Germinal center (tissue), 1 donor: Measurements from ENCODE around the gene LRRC46.

Experiments
- DNase-seq: peaks from one replicate; pipeline ENCODE4 v3.0.0; 2012; ENCODE audit warnings: mixed read lengths, low spot score

Gene LRRC46, protein sequence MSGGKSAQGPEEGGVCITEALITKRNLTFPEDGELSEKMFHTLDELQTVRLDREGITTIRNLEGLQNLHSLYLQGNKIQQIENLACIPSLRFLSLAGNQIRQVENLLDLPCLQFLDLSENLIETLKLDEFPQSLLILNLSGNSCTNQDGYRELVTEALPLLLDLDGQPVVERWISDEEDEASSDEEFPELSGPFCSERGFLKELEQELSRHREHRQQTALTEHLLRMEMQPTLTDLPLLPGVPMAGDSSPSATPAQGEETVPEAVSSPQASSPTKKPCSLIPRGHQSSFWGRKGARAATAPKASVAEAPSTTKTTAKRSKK

DNA sequence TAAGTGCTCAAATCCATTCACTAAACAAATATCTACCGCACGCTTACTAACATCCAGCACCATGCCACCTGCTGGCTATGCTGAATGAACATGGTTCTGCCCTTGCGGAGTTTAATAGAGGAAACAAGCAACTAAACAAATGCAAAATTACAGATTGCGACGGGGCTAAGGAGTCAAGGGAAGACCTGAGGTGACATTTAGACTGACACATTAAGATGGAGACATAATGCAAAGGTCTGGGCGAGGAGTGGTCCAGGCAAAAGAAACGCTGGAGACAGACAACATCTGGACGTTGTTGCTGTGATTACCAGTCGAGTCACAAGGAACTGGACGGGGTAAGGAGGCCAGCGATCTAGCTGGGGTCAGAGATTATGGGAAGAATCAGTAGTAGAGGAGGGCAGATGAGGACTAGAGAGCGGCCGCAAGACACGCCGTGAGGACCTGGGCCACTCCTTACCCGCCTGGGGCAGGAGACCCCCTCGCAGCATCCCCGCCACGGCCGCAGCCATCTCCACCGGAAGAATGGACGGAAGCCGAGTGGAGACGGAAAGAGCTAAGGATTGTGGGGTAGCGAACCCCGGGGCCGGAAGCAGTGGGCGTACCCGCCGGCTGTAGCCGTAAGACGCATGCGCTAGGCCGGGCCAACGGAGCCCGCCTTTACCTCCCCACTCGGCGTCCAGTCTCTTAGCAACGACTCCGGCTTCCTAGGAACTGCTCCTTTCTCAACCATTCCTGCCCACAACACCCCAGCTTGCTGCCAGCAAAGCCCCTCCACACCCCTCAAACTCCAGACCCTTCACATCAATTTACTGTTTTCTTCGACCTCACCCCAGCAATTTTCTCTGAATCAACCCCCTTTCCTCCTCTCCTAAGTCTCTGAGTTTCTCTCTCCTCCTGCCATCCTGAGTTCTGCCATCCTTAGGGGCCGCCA lies at the start of gene LRRC46, which contains the start of gene MRPL10:
LRRC46 (plus strand) TSS at position 668 of the 931 bp plus-strand sequence. CDS start 320 bp downstream, outside the sequence.
MRPL10 (minus strand) TSS at position 539 of the 931 bp plus-strand sequence; CDS start at position 509, 30 bp downstream.
- DNase-seq: peak; percentile 97

DNA sequence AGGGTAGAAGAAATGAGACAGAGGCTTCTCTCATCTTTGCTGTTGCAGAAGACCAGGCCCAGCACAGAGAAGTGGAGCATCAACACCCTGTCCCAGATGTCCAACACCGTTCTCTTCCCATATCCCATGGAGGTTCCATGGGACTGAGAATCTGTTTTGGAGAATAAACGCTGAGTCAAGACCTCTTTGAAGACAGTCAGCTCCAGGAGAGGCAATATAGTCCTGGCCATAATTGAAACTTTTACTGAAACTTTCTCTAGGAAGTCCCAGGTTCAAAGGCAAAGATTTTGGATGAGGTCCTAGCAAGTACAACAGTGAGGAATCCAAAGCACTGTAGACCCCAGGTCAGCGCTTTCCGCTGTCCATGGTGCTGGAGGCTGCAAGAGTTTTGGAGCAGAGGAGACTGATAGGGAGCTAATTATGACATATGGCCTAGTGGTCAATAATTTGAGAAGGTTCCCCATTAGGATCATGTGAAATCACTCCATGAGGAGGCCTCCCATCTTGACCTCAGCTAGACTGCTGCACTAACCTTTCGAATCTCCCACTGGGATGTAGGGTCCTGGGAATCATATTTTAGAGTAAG lies 45.8 kb upstream of the LRRC46 start:
- no peak for DNase-seq

DNA sequence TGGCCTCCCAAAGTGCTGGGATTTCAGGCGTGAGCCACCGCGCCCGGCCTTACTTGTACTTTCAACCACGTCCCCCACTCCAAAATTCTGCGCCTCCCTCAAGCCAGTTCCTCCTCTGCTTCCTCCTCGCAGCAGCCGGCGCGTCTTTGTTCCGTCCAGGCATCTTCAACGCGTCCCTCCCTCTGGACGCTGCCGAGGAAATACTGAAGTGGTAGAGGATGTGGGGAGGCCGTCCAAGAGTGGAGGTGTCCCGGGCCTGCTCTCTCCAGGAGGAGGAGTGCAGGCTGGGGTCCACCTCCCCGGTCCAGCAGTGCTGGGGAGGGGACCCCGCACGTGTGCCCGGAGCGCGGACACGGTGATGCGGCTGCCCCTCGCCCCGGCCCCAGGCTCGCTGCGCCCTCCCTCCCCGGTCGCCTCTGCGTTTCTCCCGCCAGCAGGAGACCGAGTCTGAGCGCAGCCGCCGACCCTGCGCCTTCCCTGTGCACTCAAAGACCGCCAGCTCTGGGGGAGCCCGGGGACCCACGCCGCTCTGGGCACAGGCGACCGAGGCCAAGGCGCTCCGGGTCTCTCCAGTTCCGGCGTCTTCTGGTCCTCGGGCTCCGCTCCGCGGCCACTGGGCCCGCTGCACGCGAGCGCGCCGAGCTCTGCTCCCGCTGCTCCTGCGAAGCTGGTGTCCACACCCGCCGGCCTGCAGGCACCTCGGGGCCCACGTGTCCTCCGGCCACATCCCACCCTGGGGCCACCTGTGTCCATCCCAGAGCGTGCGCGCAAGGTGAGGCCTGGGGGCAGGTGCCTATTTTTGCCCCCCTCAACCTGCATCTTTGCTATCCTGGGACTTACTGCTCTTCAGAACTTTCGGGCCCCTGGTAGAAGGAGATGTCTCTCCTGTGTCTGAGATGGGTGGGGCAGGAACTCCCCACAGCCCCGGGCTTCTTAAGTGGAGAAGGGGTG lies 41.6 kb upstream of the LRRC46 start:
- DNase-seq: peak; percentile 55

DNA sequence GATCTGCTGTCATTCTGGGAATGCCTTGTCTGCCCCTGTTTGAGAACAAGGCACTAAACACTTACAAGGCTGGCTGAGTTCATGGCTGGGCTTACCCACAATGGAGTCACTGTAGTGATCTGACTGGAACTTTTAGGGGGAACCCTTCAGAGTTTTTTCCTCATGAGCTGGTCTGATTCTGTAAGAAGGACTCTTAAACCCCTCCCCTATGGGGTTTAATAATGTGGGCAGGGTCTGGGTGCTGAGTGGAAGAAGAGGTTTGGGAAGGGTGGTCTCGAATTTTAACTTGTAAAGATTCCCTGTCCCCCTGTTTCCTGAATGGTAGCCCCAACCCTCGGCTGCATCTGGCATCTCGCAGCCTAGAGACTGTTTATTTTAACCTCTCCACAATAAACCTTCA lies 40.4 kb upstream of the LRRC46 start:
- DNase-seq: no peak

DNA sequence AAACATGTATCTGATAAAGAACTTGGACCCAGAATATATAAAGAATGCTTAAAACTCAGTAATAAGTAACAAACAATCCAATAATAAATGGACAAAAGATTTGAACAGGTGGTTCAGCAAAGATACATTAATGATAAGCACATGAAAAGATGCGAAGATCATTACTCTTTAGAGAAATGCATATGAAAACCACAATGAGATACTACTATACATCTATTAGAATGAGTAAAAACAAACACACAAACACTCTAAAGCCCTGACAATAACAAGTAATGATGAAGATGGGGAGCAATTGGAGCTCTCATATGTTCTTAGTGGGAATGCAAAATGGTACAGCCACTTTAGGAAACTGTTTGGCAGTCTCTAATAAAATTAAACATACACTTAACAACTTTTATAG lies 39.0 kb upstream of the LRRC46 start:
- DNase-seq: no peak

DNA sequence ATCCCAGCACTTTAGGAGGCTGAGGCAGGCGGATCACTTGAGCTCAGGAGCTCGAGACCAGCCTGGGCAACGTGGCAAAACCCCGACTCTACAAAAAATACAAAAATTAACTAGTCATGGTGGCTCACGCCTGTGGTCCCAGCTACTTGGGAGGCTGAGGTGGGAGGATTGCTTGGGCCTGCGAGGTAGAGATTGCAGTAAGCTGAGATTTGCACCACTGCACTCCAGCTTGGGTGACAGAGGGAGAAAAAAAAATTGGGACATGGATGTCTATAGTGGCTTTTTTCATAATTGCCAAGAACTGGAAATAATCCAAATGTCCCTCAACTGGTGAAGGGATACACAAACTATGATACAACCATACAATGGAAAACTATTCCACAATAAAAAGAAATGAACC lies 38.5 kb upstream of the LRRC46 start:
- no peak for DNase-seq

DNA sequence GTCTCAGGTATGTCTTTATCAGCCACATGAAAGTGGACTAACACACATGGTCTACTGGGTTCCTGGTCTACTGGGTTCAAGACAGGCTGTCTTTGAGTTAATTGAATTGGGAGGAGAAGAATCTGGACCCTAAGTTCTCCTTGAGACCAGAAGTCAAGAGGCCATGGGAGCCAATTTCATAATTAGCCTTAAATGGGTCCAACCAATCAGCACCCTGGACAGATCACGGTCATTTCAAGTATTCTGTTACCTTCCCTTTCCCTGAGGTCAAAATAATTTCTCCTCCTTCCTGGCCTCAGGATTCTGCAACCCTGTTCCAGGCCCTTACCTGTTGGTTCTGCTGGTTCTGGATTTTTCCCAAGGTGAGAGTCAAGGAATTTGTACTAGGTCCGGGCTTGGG lies 33.7 kb upstream of the LRRC46 start:
- DNase-seq: no peak

DNA sequence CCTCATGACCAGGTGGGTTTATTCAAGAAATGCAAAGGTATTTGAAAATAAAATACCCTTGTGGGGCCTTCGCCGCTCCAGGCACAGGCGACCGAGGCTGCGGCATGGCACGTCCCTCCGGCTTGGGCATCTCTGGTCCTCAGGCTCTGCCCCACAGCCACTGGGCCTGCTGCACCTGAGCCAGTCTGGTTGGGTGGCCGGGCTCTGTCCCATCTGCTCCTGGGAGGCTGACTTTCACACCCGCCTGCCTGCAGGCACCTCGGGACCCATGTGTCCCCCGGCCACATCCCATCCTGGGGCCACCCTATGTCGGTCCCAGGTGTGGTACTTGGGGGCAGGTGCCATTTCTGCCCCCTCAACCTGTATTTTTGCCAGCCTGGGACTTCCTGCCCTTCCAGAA lies 30.8 kb upstream of the LRRC46 start:
- DNase-seq: no peak

DNA sequence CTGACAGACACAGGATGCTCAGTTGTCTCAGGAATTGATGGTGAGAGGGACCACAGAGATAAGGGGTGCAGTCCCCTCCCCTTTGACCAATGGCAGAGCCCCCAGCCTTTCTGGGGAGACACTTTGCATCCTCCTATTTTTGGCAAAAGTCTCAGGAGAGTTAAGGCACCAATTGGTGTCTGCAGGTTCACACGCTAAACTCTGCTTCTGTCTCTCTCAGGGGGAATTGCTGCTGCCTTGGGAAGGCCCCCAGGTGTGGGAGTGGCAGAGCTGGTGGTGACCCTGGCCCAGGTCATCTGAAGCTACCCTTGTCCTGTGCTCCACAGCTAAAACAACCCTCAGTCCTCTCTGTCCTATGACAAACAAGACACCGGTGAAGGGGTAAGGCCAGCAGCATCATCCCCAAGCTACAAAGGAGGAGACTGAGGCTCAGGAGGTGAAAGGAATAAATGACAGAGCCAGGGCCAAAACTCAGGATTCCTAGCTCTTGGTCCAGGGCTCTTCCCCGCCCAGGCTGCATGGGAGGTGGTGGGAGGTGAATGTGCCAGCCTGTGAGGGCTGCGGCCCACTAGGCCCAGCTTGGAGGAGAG lies 30.2 kb upstream of the LRRC46 start:
- DNase-seq: no peak

DNA sequence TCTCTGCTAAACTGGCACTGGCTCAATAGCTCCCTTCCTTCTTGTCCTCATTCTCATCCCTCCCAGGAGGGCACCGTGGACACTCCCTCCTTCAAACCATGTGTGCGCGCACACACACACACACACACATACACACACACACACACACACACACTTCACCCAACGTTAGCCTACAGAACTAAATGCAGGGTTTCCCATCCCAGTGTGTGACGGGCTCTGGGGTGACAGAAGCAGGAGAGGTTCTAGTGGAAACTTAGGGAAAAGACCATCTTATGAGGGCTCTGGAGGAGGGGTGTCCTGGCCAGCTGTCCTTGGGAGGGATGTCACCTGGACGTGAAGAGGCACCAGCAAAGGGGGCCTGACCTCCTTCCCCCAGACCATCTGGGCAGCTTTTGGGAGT lies 29.6 kb upstream of the LRRC46 start:
- DNase-seq: no peak

DNA sequence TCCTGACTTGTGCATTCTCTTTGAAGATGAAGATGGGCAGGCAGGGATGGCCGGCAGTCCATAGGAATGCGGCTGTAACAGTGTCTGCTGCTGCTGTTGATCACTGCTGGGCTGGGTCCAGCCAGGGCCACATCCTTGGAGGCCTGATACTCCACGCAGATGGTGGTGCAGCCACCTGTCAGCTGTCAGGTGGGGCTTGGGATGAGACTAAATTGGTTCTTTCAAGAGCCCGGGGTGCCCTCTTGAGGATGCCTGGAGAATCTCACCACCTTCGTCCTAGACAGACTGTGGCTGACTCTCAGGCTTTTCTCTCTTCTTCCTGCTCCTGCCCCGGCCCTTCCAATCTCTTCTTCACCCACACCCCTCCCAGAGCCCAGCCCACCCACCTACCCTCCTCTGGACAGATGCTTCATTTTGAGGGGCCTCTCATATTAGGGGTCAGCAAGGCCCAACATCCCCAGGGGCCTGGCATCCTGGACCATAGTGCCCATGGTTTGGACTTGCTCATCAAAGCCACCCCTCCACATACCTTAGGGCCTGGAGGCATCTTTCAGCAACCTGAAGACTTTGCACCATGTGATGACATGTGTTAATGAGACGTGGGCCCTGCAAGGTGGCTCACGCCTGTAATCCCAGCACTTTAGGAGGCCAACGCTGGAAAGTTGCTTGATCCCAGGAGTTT lies 29.0 kb upstream of the LRRC46 start:
- DNase-seq: peak; percentile 80

DNA sequence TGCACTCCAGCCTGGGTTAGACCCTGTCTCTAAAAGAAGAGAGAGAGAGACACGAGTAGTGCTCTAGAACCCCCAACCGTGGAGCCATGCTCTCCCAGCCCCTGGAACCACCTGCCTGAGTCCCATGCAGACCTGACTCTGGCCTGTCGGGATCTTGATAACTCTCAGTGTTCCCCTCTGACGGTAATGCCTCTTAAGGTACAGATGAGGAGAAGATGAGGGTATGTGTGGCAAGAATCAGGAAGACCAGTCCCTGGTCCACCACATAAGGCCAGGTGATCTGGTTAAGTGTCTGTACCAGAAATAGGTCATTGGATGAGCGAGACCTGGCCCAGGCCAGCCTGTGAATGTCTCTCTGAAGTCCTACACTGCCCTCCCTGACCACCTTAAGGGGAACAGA lies 28.3 kb upstream of the LRRC46 start:
- no peak for DNase-seq

DNA sequence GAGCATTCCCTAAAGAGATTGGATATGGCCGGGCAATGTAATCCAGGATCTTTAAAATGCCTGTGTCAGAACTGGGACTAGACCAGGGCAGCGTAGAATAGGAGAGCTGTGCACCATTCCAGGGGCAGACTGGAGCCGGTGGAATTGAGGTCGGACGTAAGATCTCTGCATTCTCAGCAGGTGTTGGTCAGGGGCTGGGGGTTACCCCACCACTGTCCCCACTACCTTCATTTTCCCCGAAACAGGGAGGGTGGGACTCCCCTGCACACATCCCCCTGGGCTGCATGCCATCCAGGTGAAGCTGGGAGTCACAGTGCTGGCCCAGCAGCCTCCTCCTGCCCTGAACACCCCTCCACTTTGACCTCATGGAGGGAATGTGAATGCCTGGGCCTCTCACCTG lies 27.7 kb upstream of the LRRC46 start:
- DNase-seq: no peak

DNA sequence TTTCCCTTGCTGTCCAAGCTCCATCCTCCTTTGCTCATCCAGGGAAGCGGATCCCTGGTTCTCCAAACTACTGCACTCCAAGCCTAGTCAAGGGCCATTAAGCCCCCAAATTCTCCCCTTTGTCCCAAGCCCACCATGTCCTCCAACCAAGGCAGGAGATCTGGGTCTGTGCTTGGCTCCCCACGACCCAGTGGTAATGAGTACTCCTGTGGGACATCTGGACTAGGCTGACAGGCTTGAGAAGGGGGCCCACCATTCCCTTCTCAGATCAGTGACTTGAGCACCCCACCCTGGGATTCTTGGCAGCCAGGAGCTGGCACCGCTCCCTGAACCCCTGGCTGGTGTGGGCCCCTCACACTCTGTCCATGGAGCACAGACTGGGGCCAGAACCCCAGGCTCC lies 27.0 kb upstream of the LRRC46 start:
- DNase-seq: no peak

DNA sequence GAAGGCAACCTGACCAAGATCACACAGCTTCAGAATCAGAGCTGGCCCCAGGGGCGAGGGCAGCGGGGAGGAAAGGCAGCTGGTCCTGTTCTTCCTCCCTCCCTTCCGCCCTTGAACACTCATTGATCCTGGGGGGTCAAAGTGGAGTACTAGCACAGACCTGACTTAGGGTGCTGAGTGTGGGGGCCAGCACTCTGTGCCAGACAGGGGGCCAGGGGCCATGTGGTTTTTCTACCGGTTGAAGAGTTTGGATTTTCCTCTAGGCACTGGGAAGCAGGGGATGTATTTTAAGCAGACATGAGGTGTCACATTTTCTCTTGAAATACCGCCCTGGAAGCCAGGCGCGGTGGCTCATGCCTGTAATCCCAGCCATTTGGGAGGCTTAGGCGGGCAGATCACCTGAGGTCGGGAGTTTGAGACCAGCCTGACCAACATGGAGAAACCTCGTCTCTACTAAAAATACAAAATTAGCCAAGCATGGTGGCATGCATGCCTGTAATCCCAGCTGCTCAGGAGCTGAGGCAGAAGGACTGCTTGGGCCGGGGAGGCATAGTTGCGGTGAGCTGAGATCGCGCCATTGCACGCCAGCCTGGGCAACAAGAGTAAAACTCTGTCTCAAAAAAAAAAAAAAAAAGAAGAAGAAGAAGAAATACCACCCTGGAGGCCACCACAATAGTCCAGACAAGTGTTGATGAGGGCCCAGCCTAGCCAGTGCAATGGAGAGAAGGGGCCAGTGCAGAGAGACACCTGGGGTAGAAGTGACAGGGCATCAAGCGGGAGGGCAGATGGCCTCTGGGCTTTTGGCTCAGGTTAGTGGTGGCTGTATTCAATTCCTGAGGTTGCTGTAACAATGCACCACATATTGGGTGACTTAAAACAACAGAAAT lies 25.2 kb upstream of the LRRC46 start:
- no peak for DNase-seq

DNA sequence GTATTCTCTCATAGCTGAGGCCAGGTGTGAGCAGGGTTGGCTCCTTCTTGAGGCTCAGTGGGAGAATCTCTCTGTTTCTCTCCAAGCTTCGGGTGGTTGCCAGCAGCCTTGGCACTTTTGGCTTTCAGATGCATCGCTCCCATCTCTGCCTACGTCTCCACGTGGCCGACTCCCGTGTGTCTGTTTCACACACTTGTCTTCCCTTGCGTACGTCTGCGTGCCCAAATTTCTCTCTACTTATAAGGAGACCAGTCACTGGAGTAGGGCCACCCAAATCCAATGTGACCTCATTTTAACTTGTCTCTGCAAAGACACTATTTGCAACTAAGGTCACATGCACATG lies 24.6 kb upstream of the LRRC46 start:
- no peak for DNase-seq

DNA sequence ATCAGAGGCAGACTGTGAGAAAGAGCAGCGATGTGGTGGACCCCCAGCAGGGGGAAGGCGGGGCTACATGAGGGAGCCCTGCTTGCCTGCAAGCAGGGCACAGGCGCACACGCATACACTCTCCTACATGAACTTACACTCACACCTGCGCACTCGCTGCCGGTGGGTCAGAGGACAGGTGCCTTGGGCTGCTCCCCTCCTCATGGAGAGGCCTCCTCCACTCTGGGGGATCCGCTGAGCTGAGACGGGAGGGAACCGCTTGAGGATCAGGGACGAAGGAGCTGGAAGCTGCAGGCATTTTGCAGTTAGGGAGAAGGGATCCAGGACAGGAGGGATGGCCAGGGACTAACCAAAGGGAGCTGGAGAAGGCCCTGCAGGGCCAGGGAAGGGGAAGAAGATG lies 24.0 kb upstream of the LRRC46 start:
- no peak for DNase-seq

DNA sequence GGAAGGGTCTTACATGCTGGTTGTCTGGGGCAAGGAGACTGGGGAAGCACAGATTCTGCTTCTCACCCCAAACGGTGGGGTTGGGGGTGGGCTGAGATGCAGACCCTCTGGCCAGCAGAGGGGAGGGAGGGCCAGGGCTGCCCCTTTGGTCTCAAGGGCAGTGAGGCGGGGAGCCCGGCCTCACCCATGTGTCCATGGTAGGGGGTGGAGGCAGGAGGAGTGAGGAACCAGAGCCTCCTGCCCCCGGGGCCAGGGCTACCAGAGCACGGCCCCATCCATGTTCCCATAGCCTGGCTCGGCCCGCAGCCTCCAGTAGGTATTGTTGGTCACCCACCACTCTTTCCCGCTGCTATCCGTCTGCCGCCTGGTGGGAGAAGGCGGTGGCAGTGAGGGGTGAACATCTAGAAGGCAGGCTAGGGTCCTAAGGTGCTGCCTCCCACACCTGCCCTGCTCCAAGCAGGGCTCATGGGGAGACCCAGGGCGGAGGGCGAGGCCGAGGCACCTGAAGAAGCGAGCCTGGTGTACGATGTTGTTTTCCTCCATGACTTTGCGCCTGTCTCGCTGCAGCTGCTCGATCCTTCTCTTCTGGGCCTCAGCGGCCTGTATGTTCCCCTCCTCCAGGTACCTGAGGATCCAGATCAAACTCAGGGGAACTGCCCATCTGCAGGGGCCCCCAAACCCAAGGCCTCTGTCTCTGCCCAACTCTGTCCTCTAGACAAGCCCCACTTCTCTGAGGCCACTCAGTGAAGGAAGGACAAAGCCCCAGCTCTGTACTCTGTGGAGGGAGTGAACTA lies 23.2 kb upstream of the LRRC46 start:
- no peak for DNase-seq
